Iris pigment epithelial cell (primary cell): Measurements from ENCODE around the gene PRR4.
A peak's percentile ranks its signal among the peaks of the same experiment; 100 is the strongest.

Source experiments
- DNase-seq: peaks from one replicate; pipeline ENCODE4 v3.0.0-alpha.2; 2011; ENCODE audit warnings: low read depth

PRR4 gene

GRCh38 chr12:10849425-10849878 is at the start of gene PRR4:
PRR4 (minus strand) TSS chr12:10849475; CDS start chr12:10849437, 38 bp downstream.
- DNase-seq, result no peak

GRCh38 chr12:10896854-10897253 is 47.6 kb upstream of the PRR4 start:
- DNase-seq, result no peak

GRCh38 chr12:10891937-10892336 is 42.7 kb upstream of the PRR4 start:
- DNase-seq, result no peak

- DNase-seq, result no peak
These were observed 40.0 kb upstream of the PRR4 start for GRCh38 chr12:10889226-10889625.

GRCh38 chr12:10884086-10884725 is 34.9 kb upstream of the PRR4 start, which contains the start of gene PRH1:
PRH1 (minus strand) TSS chr12:10884255; CDS start chr12:10884217, 38 bp downstream.
- no peak for DNase-seq

GRCh38 chr12:10873378-10873777 is 24.1 kb upstream of the PRR4 start:
- DNase-seq, result peak; percentile 59

GRCh38 chr12:10867381-10867780 is 18.1 kb upstream of the PRR4 start:
- no peak for DNase-seq

- DNase-seq, result no peak
These were observed 14.4 kb upstream of the PRR4 start for GRCh38 chr12:10863512-10864218.

GRCh38 chr12:10861366-10861765 is 12.1 kb upstream of the PRR4 start:
- no peak for DNase-seq

- no peak for DNase-seq
These were observed 6.5 kb upstream of the PRR4 start for GRCh38 chr12:10855807-10856206.

- DNase-seq, result no peak
These were observed 4.5 kb upstream of the PRR4 start for GRCh38 chr12:10853776-10854175.

- no peak for DNase-seq
These were observed 2.1 kb upstream of the PRR4 start for GRCh38 chr12:10851243-10851858.

- DNase-seq, result no peak
These were observed 1.5 kb downstream of the PRR4 start for GRCh38 chr12:10847744-10848143.

GRCh38 chr12:10842862-10843261 is 6.4 kb downstream of the PRR4 start:
- DNase-seq, result no peak

- no peak for DNase-seq
These were observed 10.8 kb downstream of the PRR4 start for GRCh38 chr12:10838461-10838860.

- peak; percentile 39 for DNase-seq
These were observed 19.3 kb downstream of the PRR4 start for GRCh38 chr12:10829994-10830393.

GRCh38 chr12:10826258-10826657 is 23.0 kb downstream of the PRR4 start, which contains the start of gene TAS2R10:
TAS2R10 (minus strand) TSS chr12:10826358; CDS start chr12:10826269, 89 bp downstream.
- no peak for DNase-seq

- no peak for DNase-seq
These were observed 24.3 kb downstream of the PRR4 start for GRCh38 chr12:10824957-10825356.

- no peak for DNase-seq
These were observed 37.3 kb downstream of the PRR4 start for GRCh38 chr12:10811883-10812536.

GRCh38 chr12:10810068-10810467 is 39.2 kb downstream of the PRR4 start, which contains the start of gene TAS2R9:
TAS2R9 (minus strand) TSS chr12:10810168; CDS start chr12:10810075, 93 bp downstream.
- DNase-seq, result no peak

- no peak for DNase-seq
These were observed 42.1 kb downstream of the PRR4 start, which contains the start of gene TAS2R8 for GRCh38 chr12:10807186-10807585. TAS2R8 (minus strand) TSS chr12:10807286; CDS start chr12:10806980, 306 bp downstream.

- DNase-seq, result no peak
These were observed 46.7 kb downstream of the PRR4 start, which contains the start of gene TAS2R7 for GRCh38 chr12:10802587-10802986. TAS2R7 (minus strand) TSS chr12:10802627; CDS start chr12:10802570, 57 bp downstream.
